T1000 (cell line): ENCODE results near the gene ADD3.
A peak's percentile ranks its signal among the peaks of the same experiment; 100 is the strongest.

Experiments used
- DNase-seq: peaks from one replicate; lab custom pipeline; 2025; ENCODE audit warnings: mixed read lengths; lab: John Stamatoyannopoulos, UW

ADD3 gene

GRCh38 chr10:110006358-110007160 is 1.2 kb upstream of the ADD3 start:
- DNase-seq: peak; percentile 57

DNA sequence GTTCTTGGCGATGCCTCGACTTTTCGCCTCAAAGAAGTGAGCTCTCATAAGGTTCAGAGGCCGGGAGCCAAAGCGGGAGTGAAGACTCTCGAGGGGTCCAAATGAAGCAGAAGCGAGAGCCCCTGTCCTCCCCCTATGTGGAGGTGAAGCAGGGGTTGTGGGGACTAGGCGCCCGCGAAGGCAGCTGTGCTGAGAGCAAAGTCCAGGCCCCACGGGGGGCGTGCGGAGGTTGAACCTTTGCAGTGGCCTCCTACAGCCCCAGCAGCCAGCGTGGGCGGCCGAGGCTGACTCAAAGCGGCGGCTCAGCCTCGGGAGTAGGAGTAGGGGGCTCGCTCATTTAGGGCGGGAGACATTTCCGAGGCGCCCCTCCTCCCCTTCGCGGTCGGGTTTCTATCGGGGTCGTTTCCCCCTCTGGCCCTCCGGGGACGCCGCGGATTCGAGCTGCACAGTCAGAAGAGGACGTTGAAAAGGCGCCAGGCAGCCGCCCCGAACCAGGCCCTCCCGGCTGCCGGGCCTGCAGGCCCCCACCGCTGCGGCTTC is 553 bp upstream of the ADD3 start:
- DNase-seq: no peak

- DNase-seq: no peak
Observed at GRCh38 chr10:110008518-110009339, 945 bp downstream of the ADD3 start.

DNA sequence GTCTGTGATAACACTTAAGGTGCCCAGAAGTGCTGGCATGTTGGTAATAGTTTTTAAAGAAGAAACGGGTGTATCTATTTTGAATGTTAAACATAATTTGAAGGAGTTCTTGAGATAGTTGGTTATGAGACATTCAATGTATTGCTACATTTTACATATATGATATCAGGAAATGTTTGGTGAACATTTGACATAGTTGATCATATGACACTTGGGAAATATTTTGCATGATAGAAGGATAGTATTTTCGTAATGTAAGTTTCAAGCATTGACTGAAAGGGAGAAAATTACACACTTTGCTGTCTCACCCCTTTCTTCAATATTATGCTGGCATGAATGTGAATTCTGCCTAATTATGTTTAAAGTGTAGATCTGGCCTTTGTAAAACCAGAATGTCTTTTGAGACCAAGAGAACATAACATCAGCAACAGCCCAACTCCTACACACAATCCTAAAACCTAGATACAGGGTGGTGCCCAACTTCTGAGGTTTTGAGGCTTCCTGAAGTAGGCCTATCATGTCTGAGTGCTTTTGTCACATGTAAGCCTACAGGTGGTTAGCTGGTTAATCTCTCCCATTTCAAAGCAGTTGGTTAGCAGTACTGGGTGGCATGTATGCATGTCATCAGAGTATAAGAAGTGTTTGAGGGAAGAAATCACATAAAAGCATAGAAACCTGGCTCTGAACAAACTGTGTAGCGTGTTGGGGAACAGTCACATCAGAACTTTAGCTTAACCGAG is 2.1 kb downstream of the ADD3 start:
- no peak for DNase-seq

DNA sequence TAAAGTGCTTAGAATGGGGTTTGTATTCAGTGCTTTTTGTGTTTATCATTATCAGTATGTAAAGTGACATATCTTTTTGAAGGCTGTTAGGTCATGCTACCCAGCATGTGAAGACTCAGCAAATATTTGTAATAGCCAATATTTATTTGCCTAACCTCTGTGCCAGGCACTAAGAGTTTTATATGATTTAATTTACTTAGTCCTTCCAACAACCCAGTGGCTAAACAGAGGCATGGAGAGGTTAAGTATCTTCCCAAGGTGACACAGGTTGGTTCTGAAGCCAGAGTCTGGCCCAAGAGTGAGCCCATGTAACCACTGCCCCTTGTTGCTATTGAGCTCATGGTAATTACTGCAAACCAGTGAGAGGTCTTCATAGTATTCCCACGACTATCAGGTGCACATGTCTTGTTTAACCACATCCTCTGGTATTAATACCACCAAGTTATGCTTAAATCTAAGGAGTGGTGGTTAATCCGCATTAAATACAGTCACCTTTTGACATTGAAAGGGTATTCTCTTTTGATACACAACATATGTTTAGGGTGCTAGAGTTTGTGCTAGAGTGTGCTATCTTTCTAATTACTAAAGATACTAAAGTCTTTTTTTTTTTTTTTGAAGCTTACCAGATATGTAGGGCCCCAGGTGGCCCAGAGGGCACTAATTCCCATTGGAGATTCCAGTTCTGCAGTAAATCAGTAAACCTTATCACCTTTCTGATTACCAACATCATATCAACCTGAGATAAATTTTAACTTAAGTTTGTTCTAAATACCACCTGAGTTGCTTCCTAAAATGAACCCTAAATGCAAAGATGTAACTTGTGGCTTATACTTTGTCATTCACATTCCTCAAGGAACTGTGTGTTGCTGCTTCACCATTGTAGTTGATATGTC is 2.9 kb downstream of the ADD3 start:
- no peak for DNase-seq

GRCh38 chr10:110011681-110012080 is 3.9 kb downstream of the ADD3 start:
- no peak for DNase-seq

GRCh38 chr10:110013630-110014293 is 6.0 kb downstream of the ADD3 start:
- no peak for DNase-seq

DNA sequence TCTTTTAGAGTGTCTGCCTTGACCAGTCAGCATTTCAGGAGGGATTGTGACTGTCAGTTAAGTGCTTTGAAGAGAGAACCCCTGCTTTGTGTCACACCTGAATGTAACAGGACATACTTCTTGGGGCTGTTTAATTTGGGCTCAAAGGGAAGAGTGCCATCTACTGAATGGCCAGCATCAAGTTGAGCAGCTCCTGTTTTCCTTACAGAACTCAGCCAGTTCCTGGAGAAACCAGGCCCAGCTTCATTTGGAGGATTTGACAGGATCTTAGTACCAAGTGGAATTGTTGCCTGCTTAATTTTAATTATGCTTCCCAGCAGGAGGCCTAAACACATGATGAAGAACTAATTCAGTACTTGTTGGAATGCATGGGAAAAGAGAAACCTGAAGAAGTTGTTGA is 8.3 kb downstream of the ADD3 start:
- no peak for DNase-seq

DNA sequence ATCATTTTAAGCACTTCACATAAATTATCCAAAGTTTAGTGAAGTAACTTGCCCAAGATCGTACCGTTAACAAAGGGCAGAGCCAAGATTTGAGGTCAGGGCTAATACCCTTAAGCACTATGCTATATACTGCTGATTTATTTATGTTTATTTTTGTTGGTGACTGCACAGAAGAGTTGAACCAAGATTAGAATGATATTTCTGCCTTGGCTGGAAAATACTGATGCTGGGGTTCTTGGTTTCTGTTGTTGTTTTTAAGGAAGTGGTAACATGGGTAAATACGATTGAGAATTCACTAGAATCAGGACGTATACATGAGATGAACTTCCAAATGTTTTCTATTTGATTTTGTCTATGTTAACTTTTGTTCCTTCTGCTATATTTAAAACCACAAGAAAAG is 9.3 kb downstream of the ADD3 start:
- DNase-seq: no peak

GRCh38 chr10:110017907-110018306 is 10.1 kb downstream of the ADD3 start:
- DNase-seq: no peak

GRCh38 chr10:110020265-110020664 is 12.5 kb downstream of the ADD3 start:
- DNase-seq: no peak

GRCh38 chr10:110022716-110023504 is 15.1 kb downstream of the ADD3 start:
- no peak for DNase-seq

DNA sequence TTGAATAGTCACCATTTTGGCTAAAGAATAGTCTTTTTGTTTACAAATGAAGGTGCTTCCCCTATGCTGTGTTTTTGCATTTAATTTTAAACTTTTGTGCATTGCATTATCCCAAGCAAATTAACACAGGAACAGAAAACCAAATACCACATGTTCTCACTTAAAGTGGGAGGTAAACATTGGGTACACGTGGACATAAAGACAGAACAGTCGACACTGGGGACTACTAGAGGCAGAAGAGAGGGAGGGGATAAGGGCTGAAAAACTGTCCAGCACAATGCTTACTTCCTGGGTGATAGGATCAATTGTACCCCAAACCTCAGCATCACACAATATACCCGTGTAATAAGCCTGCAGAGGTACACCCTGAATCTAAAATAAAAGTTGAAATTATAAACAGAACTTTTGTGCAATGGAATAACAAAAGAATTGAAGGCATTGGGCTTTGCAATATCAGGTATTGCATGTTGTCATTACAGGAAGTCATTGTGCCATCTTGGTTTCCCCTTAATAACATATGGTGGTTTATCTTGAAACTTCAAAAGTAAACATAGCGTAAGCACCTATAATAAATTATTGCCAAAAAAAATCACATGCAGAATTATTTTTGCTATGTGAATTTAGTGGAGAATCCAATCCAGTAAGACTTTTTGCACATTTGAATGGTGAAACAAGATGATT is 16.1 kb downstream of the ADD3 start:
- DNase-seq: no peak

DNA sequence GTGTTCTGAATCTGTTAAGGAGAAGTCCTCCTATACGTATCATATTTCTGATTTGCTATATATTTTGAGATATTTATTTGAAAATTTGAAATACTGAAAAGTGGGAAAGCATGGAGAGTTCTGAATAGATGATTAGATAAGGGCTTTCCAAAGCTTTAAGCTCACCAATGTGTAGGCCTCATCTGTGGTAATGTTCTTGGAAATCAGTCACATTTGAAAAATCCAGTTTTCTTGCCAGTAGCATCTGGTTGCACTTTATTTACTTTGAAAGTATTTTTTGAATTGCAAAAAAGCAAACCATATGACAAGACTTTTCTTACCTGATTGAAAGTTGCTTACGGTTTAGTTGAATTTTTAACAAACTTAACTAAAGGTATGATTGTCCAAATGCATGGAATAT is 21.7 kb downstream of the ADD3 start:
- no peak for DNase-seq

- DNase-seq: no peak
Observed at GRCh38 chr10:110032801-110033700, 25.3 kb downstream of the ADD3 start.

DNA sequence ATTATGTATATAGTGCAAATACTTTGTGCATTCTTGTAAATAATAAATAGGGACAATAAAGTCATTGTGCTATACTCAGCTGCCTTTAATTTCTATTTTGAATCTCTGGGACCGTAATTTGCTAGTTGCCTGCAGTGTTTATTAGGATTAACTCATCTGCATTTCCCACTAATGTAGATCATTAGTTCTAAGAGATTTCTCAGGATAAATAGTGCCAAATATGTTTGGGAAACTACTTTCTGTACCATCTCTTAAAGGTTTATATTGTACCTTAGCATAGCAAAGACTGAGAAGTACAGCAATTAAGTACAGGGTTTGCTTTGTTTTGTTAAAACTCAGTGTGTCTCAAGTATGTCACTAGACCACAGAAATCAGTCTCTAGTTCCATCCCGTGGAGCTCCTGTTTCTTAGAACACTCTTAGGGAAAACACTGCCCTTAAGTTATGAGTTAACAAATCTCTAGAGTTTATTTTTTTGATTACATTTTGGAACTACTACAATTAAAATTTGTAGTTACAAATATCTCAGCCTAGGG is 26.0 kb downstream of the ADD3 start:
- DNase-seq: no peak

DNA sequence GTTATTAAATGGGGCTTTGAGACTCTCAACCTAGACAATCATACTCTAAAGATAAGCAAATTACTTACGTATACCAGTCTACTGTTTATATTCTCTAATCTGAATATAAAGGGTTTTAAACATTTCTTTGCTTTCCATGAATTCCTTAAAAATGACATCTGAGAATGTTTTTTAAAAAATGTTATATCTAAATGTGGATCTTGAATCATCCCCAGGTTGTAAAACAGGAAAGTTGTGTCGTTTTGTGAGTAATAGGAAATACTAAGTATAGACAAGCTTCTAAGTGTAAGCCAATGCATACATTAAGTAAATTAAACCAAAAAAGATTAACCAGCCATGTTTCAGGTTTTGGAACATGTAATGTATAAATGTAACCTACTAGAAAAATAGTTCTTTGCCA is 26.8 kb downstream of the ADD3 start:
- no peak for DNase-seq
